Activated naive CD8-positive, alpha-beta T cell (primary cell): ENCODE results near the gene ENC1.

Experiments used
- H3K27ac Mint-ChIP-seq: one replicate; pipeline ENCODE4 v1.8.0; 2021; ENCODE audit warnings: mixed read lengths
- H3K27me3 Mint-ChIP-seq: one replicate; pipeline ENCODE4 v1.8.0; 2021; ENCODE audit warnings: mixed read lengths
- H3K36me3 Mint-ChIP-seq: one replicate; pipeline ENCODE4 v1.8.0; 2021; ENCODE audit warnings: mixed read lengths
- H3K4me1 Mint-ChIP-seq: one replicate; pipeline ENCODE4 v1.8.0; 2021; ENCODE audit warnings: low read depth, mixed read lengths
- H3K4me3 Mint-ChIP-seq: one replicate; pipeline ENCODE4 v1.8.0; 2021; ENCODE audit warnings: mild to moderate bottlenecking, mixed read lengths
- H3K9me3 Mint-ChIP-seq: one replicate; pipeline ENCODE4 v1.8.0; 2021; ENCODE audit warnings: low read depth, mixed read lengths

Gene ENC1

DNA sequence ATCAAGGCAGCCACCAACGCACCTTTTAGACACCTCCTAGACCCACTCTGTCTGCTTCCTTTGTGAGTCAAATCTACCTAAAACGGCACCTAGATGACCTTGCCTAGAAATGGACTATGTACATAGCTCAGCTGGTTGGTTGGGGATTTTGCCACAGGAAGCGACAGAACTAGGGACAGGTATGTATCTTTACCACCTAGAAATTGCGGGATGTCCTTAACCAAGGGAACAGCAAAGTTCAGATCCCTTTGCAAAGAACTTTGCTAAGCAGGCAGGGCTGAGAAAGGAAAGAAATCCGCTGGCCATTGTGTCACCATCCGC is 2.0 kb upstream of the ENC1 start:
- Mint-ChIP-seq H3K27me3 (peaks cover 14% of the 10 kb centered on the region), H3K36me3 (no peaks in the 10 kb centered on the region), H3K9me3 (no peaks in the 10 kb centered on the region), H3K27ac (no peak overlapping the region), H3K4me1 (peaks cover 27% of the 10 kb centered on the region), H3K4me3 (peak overlapping the region; percentile 87)

- peaks cover 17% of the 10 kb centered on the region for H3K27me3 Mint-ChIP-seq
- H3K27ac Mint-ChIP-seq = no peak overlapping the region
- H3K9me3 Mint-ChIP-seq = no peaks in the 10 kb centered on the region
- H3K4me1 Mint-ChIP-seq = peaks cover 27% of the 10 kb centered on the region
- no peaks in the 10 kb centered on the region for H3K36me3 Mint-ChIP-seq
- peak overlapping the region; percentile 87 for H3K4me3 Mint-ChIP-seq
Observed at GRCh38 chr5:74641735-74642542, 1.4 kb upstream of the ENC1 start.

- H3K4me3 Mint-ChIP-seq = peak overlapping the region; percentile 87
- H3K36me3 Mint-ChIP-seq = no peaks in the 10 kb centered on the region
- H3K9me3 Mint-ChIP-seq = no peaks in the 10 kb centered on the region
- H3K4me1 Mint-ChIP-seq = peaks cover 27% of the 10 kb centered on the region
- peaks cover 19% of the 10 kb centered on the region for H3K27me3 Mint-ChIP-seq
- no peak overlapping the region for H3K27ac Mint-ChIP-seq
Observed at GRCh38 chr5:74640954-74641734, 616 bp upstream of the ENC1 start.

DNA sequence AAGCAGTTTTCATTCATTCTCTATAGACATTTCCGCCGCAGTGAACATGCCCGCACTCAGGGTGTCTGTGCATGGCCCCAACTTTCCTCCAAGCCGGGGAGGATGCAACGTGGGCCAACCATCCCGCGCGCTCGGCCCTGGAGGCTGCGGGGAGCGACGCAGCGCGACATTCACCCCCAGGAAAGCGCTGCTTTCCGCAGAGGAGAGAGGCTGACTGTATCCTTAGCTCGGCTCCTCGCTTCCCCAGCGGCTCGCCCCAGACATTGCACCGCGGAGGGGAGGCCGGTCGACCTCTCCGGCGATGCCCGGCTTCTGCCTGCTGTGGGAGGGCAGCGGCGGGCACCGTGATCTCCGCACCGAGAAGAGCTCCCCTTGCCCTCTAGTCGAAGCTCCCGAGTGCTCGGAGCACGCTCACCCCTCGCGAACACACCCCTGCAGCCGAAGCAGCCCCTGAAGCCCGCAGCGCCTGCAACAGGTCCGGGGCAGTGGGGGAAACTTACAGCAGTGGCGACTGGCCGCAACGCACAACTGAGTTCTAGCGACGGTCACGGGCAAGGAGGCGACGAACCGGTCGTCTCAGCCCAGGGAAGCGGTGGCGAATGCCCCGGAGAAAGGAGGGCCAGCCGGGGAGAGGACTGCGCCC is 600 bp downstream of the ENC1 start:
- peaks cover 27% of the 10 kb centered on the region for H3K4me1 Mint-ChIP-seq
- no peaks in the 10 kb centered on the region for H3K9me3 Mint-ChIP-seq
- H3K36me3 Mint-ChIP-seq = no peaks in the 10 kb centered on the region
- H3K27me3 Mint-ChIP-seq = peaks cover 23% of the 10 kb centered on the region
- peak overlapping the region; percentile 87 for H3K4me3 Mint-ChIP-seq
- peak overlapping the region; percentile 73 for H3K27ac Mint-ChIP-seq

DNA sequence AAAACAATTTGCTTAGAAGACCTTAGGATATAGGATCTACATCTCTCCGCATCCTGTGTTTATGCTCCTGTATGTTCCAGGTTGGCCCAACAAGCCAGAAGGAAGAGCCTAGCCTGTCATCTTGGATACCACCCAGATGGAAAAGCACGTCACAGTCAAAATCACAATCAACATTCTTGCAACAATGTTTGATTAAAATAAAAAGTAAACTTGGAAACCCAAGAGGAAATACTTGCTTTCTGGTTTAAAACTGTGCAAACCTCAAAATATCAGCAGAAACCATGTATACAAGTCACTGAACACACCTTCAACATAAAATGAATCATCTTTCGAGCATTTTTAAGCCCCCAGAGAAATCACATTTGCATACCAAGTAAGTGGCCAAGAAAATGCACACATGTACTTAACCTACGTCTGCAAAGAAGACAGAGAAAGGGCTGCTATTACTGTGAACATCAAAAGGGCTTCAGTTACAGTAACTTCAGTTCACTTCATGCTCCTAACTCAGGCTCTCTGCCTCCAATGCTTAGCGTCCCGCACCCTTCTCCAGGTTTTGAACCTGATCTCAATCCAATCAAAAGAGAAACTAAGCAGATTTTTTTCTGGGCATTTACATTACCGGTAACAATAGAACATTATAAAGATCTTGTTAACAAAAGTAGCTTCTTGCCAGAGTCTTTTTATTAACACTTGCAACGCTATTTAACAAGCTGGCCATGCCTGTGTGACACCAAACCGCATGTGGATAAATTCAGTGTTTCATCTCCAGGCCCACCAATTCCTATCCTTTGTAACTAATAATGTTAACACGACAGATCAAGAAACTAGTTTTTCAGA is 1.3 kb downstream of the ENC1 start:
- Mint-ChIP-seq H3K36me3 (no peaks in the 10 kb centered on the region), H3K4me3 (peak overlapping the region; percentile 87), H3K27ac (peak overlapping the region; percentile 73), H3K4me1 (peaks cover 27% of the 10 kb centered on the region), H3K9me3 (no peaks in the 10 kb centered on the region), H3K27me3 (peaks cover 21% of the 10 kb centered on the region)

GRCh38 chr5:74638544-74638969 is 2.0 kb downstream of the ENC1 start:
- H3K4me1 Mint-ChIP-seq = peaks cover 27% of the 10 kb centered on the region
- H3K36me3 Mint-ChIP-seq = no peaks in the 10 kb centered on the region
- no peaks in the 10 kb centered on the region for H3K9me3 Mint-ChIP-seq
- no peak overlapping the region for H3K27ac Mint-ChIP-seq
- peak overlapping the region; percentile 87 for H3K4me3 Mint-ChIP-seq
- H3K27me3 Mint-ChIP-seq = peaks cover 21% of the 10 kb centered on the region

- H3K4me3 Mint-ChIP-seq = no peak overlapping the region
- no peaks in the 10 kb centered on the region for H3K9me3 Mint-ChIP-seq
- H3K4me1 Mint-ChIP-seq = peaks cover 27% of the 10 kb centered on the region
- no peak overlapping the region for H3K27ac Mint-ChIP-seq
- peaks cover 21% of the 10 kb centered on the region for H3K27me3 Mint-ChIP-seq
- no peaks in the 10 kb centered on the region for H3K36me3 Mint-ChIP-seq
Observed at GRCh38 chr5:74636552-74636951, 4.0 kb downstream of the ENC1 start.

DNA sequence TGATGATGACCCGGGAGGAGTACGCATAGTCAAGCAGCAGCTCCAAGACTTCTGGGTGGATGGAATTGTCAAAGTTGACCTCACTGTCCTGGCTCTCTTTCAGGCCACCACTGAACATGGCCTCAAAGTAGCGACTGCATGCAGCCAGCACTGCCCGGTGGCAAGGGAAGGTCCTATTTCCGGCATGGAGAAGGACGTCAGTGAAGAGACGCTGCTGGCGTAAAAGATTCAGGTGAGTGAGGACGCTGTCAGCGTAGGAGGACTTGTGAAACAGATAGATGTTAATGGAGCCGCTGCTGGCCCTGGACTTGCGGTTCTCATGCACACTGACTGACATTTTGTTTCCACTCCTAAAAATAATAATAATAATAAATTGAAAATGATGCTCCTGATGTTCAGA is 4.4 kb downstream of the ENC1 start:
- Mint-ChIP-seq H3K4me3 (no peak overlapping the region), H3K4me1 (peaks cover 25% of the 10 kb centered on the region), H3K27ac (no peak overlapping the region), H3K36me3 (no peaks in the 10 kb centered on the region), H3K9me3 (no peaks in the 10 kb centered on the region), H3K27me3 (peaks cover 20% of the 10 kb centered on the region)

GRCh38 chr5:74634611-74635286 is 5.8 kb downstream of the ENC1 start:
- no peak overlapping the region for H3K4me3 Mint-ChIP-seq
- peaks cover 28% of the 10 kb centered on the region for H3K4me1 Mint-ChIP-seq
- H3K9me3 Mint-ChIP-seq = no peaks in the 10 kb centered on the region
- H3K27ac Mint-ChIP-seq = no peak overlapping the region
- H3K27me3 Mint-ChIP-seq = peaks cover 20% of the 10 kb centered on the region
- no peaks in the 10 kb centered on the region for H3K36me3 Mint-ChIP-seq

DNA sequence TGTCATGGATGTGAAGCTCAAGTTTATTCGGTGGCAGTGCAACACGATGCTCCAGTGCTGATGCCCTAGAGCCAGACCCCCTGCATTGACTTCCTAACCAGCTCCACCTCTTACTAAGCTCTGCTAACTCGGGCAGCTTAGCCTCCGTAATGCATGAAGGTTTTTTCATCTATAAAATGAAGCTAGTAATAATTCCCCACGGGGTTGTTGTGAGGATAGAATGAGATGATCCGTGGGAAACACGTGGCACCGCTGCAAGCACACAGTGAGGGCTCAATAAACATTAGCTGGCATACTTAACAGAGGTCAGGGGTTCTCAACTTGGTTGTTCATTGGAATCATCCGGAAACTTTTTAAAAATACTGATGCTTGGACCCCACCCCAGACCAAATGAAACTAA is 6.8 kb downstream of the ENC1 start:
- Mint-ChIP-seq H3K9me3 (no peaks in the 10 kb centered on the region), H3K4me3 (no peak overlapping the region), H3K4me1 (peaks cover 18% of the 10 kb centered on the region), H3K27ac (no peak overlapping the region), H3K27me3 (peaks cover 12% of the 10 kb centered on the region), H3K36me3 (no peaks in the 10 kb centered on the region)

GRCh38 chr5:74632947-74633356 is 7.6 kb downstream of the ENC1 start:
- Mint-ChIP-seq H3K27ac (no peak overlapping the region), H3K4me1 (peaks cover 15% of the 10 kb centered on the region), H3K9me3 (no peaks in the 10 kb centered on the region), H3K36me3 (no peaks in the 10 kb centered on the region), H3K27me3 (peaks cover 9% of the 10 kb centered on the region), H3K4me3 (no peak overlapping the region)

- H3K4me1 Mint-ChIP-seq = peaks cover 15% of the 10 kb centered on the region
- H3K9me3 Mint-ChIP-seq = no peaks in the 10 kb centered on the region
- no peaks in the 10 kb centered on the region for H3K36me3 Mint-ChIP-seq
- peaks cover 6% of the 10 kb centered on the region for H3K27me3 Mint-ChIP-seq
- H3K27ac Mint-ChIP-seq = peak overlapping the region; percentile 73
- no peak overlapping the region for H3K4me3 Mint-ChIP-seq
Observed at GRCh38 chr5:74631081-74631953, 9.2 kb downstream of the ENC1 start.

DNA sequence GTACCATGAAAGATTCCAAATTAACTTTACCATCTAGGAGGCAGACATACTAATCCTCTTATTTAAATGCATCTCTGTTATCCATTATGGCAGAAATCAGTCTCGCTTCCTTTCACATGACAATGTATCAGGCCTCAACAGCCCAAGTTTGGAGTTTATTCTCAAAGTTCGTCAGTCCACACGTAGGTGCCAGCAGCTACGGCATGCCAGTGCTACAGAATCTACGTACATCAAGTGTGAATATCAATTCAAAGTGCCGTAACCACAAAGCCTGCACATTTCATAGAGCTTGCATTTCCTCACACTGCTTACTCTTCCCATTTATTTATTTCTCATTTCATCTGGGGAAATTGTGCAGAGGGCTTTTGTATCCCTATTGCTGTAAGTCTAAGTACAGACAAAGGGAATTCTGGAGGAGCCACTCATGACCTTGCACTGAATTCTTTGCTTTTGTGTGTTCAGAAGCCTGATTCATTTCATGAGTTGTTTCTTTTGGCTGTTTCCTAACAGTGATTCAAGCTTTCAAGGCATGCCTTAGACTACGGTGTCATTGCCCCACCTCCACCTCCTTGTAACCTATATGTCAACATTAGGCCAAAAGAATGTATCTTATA is 10.0 kb downstream of the ENC1 start:
- no peak overlapping the region for H3K4me3 Mint-ChIP-seq
- no peaks in the 10 kb centered on the region for H3K36me3 Mint-ChIP-seq
- H3K27ac Mint-ChIP-seq = no peak overlapping the region
- H3K4me1 Mint-ChIP-seq = peaks cover 15% of the 10 kb centered on the region
- no peaks in the 10 kb centered on the region for H3K9me3 Mint-ChIP-seq
- H3K27me3 Mint-ChIP-seq = peaks cover 4% of the 10 kb centered on the region
